HCEC 1CT (cell line): ENCODE results near the gene SOX6.

Experiments used
- DNase-seq: peaks from one replicate; pipeline ENCODE4 v3.0.0-alpha.2; 2017

Gene SOX6

GRCh38 chr11:16028419-16028818 lies 327.9 kb downstream of the SOX6 start:
- DNase-seq: no peak

GRCh38 chr11:16027621-16028020 lies 328.7 kb downstream of the SOX6 start:
- DNase-seq: no peak

GRCh38 chr11:16026849-16027248 lies 329.5 kb downstream of the SOX6 start:
- no peak for DNase-seq

GRCh38 chr11:16018931-16019330 lies 337.4 kb downstream of the SOX6 start:
- DNase-seq: no peak

GRCh38 chr11:16016468-16016829 lies 339.9 kb downstream of the SOX6 start:
- DNase-seq: no peak

- no peak for DNase-seq
Observed at GRCh38 chr11:16015741-16016467, 340.4 kb downstream of the SOX6 start.

- no peak for DNase-seq
Observed at GRCh38 chr11:16013649-16014275, 342.6 kb downstream of the SOX6 start.

- DNase-seq: no peak
Observed at GRCh38 chr11:16013242-16013641, 343.1 kb downstream of the SOX6 start.

GRCh38 chr11:16012125-16012751 lies 344.1 kb downstream of the SOX6 start:
- no peak for DNase-seq

- no peak for DNase-seq
Observed at GRCh38 chr11:16011396-16011795, 344.9 kb downstream of the SOX6 start.

GRCh38 chr11:16009021-16009420 lies 347.3 kb downstream of the SOX6 start:
- DNase-seq: no peak

- no peak for DNase-seq
Observed at GRCh38 chr11:16007514-16007913, 348.8 kb downstream of the SOX6 start.

GRCh38 chr11:16002942-16003341 lies 353.4 kb downstream of the SOX6 start:
- no peak for DNase-seq

- peak; percentile 92 for DNase-seq
Observed at GRCh38 chr11:16001899-16002426, 354.4 kb downstream of the SOX6 start.

GRCh38 chr11:16001044-16001568 lies 355.2 kb downstream of the SOX6 start:
- DNase-seq: no peak

GRCh38 chr11:16000065-16000464 lies 356.3 kb downstream of the SOX6 start:
- DNase-seq: peak; percentile 69

- no peak for DNase-seq
Observed at GRCh38 chr11:15993345-15993744, 363.0 kb downstream of the SOX6 start.

GRCh38 chr11:15991215-15991614 lies 365.1 kb downstream of the SOX6 start:
- DNase-seq: no peak

- DNase-seq: no peak
Observed at GRCh38 chr11:15989685-15990084, 366.7 kb downstream of the SOX6 start.

- no peak for DNase-seq
Observed at GRCh38 chr11:15988693-15989231, 367.6 kb downstream of the SOX6 start.

- no peak for DNase-seq
Observed at GRCh38 chr11:15988016-15988550, 368.3 kb downstream of the SOX6 start.

- DNase-seq: no peak
Observed at GRCh38 chr11:15987046-15987445, 369.3 kb downstream of the SOX6 start.

- DNase-seq: no peak
Observed at GRCh38 chr11:15985860-15986139, 370.5 kb downstream of the SOX6 start.
